NCI-H146 (cell line): Measurements from ENCODE around the gene AMN.

Experiments used
- DNase-seq: peaks from one replicate; lab custom pipeline; 2025; lab: John Stamatoyannopoulos, UW

AMN gene

DNA sequence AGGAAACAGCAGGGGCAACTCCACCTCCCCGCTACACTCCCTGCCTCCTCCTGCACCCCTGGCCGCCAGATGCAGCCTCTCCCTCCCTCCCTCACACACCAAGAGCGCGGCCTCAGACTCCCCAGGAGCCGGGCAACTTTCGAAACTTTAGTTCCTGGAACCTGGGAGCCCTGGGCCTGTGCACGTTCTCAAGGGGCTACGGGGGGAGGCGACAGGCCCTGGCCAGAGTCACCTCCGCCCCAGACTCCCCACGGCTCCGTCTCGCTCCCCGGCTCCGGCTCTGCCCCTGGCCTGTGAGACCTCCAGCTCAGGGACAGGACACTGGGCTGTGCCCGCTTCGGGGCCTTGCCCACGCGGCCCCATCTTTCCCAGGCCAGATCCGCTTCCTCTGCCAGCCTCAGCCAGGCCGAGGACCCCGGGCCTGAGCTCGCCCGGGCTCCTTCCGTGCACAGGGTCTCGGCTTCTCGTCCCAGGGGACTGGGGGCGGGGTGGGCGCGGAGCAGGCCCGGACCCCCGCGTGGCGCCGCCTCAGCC lies 5.5 kb downstream of the AMN start:
- no peak for DNase-seq

DNA sequence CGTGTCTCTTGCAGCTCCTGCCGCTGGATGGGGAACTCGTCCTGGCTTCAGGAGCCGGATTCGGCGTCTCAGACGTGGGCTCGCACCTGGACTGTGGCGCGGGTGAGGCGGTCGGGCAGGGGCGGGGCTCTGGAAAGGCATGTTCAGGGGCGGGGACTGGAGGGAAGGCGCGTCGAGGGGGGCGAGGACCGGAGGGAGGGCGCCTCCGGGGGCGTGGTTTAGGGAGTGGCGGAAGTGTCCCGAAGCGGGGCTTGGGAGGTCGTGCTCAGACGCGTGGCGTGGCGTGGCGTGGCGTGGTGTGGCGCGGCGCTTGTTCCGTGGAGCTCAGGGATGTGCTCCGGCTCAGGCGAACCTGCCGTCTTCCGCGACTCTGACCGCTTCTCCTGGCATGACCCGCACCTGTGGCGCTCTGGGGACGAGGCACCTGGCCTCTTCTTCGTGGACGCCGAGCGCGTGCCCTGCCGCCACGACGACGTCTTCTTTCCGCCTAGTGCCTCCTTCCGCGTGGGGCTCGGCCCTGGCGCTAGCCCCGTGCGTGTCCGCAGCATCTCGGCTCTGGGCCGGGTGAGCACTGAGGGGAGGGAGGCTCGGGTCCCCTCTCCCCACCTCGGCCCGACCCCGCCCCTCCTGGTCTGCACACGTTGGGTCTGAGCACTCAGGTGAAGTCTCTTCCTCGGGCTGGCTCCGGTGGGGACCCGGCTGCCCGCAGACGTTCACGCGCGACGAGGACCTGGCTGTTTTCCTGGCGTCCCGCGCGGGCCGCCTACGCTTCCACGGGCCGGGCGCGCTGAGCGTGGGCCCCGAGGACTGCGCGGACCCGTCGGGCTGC lies 6.2 kb downstream of the AMN start:
- DNase-seq = peak; percentile 93

DNA sequence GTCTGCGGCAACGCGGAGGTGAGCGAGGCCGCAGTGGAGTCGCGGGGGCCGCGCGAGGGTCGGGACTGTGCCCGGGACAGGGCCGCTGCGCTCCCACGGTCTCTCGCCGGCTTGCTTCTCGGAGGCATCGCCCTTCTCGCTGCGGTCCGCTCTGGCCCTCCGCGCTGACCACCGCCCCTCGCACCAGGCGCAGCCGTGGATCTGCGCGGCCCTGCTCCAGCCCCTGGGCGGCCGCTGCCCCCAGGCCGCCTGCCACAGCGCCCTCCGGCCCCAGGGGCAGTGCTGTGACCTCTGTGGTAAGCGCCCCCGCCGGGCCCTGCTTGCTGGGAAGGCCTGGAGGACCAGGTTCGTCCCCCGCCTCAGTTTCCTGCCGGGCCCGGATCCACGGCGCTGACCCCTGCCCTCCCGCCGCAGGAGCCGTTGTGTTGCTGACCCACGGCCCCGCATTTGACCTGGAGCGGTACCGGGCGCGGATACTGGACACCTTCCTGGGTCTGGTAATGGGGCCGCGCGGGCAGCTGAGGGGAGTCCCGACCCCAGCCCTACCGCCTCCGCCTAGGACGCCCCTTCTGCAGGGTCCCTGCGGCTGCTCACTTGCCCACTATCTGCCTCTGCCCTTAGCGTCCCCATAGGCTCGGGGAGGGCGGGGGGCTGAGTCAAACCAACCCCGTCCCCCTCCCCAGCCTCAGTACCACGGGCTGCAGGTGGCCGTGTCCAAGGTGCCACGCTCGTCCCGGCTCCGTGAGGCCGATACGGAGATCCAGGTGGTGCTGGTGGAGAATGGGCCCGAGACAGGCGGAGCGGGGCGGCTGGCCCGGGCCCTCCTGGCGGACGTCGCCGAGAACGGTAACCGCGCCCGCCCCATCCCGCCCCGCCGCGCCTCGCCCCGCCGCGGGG lies 7.0 kb downstream of the AMN start:
- DNase-seq = peak; percentile 30

DNA sequence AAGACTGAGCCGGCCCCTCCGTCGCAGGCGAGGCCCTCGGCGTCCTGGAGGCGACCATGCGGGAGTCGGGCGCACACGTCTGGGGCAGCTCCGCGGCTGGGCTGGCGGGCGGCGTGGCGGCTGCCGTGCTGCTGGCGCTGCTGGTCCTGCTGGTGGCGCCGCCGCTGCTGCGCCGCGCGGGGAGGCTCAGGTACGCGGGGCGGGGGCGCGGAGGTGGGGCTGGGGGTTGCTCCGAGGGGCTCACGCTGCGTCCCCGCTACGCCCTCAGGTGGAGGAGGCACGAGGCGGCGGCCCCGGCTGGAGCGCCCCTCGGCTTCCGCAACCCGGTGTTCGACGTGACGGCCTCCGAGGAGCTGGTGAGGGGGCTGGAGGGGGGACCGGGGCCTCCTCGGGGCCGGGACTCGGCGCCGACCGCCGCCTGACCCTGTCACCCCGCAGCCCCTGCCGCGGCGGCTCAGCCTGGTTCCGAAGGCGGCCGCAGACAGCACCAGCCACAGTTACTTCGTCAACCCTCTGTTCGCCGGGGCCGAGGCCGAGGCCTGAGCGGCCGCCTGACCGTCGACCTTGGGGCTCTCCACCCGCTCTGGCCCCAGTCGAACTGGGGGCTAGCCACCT lies 7.8 kb downstream of the AMN start:
- no peak for DNase-seq

DNA sequence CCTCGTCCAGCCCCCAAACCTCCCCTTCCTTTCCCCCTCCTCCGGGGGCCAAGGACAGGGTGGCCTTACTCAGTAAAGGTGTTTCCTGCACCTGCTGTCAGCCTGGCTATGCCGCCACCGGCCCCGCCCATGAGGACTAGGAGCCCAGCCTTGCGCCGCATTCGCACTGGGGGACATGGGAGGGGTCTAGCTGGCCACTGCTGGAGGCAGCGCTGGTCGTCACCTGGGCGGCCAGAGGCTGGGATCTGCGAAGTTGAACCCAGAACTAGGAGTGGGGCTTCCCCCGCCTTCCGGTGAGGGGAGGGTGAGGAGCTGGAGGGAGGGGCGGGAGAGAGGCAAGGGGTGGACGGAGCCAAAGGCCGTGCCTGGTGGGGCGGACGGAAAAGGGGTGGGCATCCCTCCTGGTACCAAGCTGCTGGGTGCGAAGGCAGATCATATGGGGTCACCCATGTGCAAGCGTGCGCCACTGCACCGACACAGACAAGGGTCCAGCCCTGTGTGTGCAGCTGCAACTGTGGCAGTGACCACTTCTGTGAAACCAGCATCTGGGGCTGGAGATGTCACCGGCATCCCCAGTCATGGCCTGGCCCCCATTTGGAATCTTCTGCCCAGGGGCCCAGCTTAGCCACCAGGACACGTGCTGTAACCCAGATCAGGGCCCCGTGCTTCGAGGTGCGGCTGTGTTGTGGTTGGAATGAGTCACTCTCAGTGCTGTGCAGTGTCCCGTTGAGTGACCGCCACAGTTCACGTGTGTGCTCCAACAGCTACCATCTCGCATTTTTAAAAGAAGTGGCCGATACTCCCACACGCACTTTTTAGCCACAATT lies 8.5 kb downstream of the AMN start:
- no peak for DNase-seq

DNA sequence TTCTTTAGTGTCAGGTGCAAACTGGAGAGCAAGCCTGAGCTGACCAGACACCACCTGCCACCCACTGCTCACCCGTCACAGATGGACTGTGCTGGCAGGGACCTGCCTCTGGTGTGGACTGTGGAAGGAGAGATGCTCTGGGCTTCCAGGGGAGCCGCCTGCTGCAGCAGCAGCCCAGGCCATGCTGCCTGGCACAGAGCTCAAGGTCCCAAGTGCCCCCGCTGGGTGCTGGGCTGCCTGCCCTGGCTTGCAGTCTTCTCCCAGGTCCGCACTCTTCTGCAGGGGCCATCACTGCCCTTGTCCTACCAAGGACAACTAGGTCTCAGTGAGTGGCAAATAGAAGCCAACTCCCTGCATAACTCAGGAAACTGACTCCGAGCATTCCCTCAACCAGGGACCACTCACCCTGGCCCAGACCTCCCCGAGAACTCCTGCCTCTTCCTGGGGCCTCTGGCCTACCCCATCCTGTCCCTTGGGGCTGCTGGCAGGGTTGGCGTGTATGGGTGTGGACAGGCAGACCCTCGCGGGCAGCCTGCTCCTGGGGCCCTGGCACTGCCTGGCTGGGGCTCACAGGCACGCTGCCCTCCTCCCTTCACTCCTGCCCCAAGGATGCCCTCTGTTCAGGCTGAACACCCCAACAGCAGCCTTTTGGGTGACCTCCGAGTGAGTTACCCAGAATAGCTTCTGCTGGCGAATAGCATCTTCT lies 9.3 kb downstream of the AMN start:
- DNase-seq = no peak

DNA sequence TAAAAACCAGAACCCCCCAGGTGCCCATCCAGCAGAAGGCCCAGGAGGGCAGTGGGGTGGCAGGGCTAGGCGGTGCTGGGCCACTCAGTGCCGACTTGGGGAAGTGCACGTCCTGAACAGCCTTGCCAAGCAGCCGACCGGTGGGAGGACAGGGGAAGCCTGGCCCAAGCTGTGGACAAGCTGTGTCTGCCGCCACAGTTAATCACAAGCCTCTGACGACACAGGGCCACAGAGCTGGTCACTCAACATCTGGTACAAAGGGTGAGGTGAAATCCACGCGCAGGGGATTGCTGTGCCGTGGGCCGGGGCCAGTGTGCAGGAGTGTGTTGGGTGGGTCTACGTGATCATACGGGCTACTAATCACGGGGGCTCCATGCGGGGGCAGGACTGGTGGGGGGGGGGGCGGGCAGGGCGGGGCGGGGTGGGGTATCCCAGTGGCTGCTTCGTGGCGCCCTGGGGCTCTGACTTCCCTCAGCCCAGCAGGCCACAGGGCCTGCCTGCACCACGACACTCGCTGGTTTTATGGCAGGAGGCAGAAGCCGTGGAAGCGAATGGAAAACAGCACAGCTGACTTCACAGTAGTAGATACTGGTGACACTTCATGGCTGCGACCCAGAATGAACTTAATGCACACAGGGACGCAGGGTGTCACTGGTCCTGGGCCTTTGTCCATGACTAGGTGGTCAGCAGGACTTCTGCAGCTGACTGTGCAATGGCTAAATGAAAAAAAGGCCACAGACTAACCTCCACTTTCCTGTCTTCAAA lies 10.2 kb downstream of the AMN start:
- no peak for DNase-seq

DNA sequence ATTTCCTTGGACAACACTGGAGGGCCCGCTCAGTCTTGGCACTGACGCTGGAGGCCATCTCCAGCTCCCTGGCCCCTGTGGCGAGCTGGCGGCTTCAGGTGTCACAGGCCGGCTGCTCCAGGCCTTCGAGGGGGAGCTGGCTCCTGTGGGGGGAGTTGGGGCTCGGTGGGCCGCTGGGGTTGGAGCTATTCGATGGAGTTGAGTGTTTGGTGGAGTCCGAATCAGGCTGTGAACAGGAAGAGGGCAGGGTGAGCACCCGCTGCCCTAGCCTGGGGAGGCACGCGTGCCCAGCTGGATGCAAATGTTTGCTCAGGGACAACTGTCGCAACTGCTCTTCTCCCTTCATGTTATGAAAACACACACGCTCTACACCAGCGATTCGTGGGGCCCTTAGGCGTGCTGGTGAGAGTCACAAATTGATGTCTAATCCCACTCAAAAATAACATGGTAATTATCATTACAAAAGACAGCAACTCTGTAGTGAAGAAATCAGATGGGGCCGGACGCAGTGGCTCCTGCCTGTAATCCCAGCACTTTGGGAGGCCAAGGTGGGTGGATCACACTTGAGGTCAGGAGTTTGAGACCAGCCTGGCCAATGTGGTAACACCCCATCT lies 11.3 kb downstream of the AMN start:
- no peak for DNase-seq

DNA sequence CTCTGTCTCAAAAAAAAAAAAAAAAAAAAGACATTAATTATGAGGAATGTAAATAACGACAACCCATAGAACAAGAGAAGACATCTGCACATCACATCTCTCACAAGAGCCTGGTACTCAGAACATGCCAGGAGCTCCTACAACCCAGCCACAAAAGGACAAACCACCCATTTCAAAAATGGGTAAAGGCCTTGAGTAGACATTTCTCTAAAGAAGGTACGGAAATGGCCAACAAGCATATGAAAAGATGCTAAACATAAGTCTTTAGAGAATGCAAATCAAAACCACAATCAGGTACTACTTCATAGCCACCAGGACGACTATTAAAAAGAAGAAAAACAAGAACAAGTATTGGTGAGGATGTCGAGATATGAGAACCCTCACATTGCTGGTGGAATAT lies 13.3 kb downstream of the AMN start:
- no peak for DNase-seq

DNA sequence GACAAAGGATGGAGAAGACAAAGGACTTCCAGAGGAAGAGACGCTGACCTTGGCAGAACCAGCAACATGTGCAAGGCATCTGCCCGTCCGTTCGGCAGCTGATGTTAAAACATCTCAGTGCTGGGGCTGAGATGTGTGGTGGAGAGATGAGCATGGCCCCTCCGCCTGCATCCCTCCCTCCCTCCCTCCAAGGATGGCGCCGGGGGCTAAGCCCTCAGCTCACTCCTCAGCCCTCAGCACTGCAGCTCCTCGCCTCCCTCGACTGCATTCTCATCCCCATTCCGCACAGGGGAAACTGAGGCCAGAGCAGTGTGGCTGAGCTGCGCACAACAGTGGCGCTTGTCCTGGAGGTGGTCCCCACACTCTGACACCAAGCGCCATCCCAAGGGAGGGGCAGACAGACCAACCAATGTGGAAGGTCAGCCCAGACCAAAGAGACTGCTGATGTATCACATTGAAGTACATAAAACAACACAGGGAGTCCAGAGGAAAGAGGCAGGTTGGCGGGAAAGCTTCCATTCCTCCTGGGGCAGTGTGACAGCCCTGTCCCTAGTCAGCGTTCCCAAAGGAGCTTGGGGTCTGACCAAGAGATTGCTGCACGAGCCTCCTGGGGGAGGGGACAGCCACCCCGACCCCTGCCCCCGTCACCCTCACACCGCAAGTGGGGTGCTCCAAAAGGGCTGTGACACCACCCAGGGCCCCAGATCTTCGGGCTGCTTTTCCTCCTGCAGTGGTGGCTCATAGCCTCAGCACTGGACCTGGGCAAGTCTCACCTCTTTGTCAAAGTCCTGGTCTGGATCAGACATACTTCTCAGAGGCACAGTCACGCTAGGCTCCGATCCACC lies 15.1 kb downstream of the AMN start:
- DNase-seq = no peak

DNA sequence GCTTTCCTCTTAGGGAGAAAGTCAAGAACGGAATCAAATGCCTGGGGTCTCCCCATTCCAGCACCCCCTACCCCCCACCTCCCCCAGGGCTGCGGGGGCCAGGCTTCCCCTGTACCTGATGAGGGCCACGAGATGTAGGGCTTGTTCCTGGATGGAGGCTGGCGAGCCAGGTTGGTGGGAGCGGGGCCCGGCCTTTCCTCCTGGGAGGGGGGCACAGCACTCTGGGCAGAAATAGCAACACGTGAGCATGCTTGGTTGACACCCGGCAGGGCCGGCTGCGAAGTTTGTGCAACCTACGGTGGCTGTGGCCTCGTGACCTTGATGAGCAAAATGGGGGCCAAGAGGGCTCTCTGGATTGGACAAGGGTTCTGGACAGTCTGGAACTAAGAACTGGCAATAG lies 15.7 kb downstream of the AMN start:
- DNase-seq = no peak

DNA sequence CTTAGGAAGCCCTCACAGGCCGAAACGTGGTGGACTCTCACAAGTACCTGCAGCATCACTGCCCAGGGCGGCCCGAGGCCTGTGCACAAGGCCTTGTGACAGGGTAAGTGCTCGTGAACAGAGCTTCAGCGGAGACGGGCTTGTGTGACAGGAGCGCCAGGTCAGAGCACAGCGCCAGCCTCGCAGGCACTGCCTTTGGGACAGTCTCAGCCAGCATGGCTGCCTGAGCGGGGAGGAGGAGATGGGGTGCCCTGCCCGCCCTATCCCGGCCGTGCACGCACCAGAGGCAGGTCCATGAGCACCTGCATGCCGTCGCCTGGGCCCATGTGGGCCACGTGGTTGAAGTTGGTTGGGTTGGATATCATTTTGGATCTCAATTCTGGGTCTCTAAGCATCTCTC lies 16.9 kb downstream of the AMN start:
- no peak for DNase-seq

DNA sequence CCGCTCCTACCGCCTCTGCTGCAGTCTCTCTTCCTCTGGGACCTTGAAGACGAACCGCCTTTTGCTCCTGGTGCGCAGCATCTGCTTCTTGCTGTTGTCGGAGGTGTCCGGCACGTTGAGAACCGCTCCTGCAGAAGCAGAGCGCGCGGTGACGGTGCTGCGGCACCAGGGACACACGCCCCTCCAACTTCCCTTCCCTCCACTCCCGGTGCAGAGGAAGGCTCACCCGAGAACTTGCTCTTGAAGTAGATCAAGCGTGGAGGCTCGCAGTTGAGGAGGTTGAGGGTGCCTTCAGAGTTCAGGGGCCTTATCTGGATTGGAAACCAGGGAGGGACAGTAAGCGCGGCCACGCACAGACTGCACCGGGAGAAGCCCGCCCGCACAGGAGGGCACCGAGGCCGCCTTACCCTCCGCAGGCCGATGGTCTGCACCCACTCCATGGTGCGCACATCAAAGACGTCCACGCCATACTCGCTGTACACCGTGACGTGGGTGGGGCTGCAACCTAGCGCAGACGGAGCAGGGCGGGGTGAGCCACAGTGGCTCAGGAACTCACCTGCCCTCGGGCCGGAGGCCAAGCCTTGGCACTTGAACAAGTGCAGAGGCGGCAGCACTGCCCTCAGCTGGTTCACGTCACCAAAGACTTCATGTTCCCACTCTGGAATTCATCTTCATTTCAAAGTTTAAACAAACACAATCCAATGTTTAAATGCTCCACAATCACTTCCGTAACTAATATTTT lies 17.5 kb downstream of the AMN start:
- DNase-seq = no peak

DNA sequence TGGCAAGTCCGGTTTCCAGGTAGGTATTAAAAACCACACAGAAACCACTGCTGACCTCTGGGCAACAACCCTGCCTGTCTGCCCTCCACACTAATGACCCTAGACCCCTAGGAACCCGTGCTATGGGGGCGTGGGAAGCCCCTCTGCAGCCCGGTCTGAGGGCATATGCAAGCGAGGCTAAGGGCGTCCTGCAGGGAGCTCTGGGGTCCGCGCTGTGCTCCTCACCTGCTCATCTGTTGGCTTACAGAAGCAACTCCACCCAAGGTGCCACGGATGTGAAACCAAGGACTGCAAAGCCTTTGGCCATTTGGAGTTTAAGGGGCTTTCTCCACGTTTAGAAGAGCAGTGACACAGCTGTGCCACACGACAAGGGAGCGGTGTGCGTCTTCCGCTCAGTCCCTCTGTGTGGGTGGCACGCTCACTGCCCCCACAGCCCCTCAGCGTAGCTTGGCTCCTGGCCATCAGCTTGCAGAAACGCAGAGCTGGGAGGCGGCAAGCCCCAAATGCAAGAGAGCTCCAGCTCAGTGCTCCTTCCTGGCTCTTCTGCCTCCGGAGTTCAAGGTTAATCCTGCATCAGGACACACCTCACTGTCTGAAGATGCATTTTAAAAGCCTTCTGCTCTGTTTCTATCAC lies 18.4 kb downstream of the AMN start:
- no peak for DNase-seq

DNA sequence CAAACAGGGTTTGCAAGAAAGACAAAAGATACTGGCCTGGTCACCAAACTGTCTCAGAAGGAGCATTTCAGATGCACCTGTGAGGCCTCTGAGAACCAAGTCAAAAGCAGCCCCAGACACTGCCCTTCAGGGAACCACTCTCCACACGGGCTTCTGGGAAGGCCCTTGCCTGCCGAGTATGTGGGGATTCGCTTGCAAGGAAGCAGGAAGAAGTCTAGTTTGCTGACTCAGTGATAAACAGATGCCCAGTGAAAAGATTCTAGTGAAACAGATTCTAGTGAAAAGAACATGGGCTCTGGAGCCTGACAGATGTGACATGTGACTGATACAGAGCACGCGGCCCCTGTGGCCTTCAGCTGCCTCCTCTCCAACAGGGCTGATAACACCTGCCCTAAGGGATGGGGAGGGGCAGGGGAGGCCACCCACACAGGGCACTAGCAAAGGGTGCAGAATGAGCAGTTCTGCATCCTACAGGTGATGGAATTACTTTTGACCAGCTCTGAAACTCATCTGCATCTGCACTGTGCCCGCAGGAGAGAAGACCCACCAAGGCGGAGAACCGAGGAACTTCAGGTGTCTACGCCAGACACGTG lies 19.1 kb downstream of the AMN start:
- DNase-seq = no peak

DNA sequence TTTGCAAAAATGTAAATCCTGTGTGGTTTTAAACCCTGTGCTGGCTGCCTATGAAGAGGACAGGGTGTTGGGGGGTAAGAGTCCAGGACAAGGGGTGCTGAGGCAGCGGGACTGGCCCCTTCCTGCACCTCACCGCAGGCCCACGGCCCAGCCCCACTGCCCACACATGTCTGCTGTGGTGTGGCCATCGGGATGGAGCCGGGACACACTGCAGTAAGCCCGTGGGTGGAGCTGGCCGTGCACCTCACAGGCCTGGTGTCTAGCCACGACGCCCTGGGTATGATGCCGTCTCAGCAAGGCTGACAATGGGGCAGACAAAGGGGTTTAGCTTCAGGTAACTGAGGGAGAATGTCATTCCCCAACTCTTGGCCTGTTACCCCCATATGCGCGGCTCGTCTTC lies 19.6 kb downstream of the AMN start:
- DNase-seq = no peak

DNA sequence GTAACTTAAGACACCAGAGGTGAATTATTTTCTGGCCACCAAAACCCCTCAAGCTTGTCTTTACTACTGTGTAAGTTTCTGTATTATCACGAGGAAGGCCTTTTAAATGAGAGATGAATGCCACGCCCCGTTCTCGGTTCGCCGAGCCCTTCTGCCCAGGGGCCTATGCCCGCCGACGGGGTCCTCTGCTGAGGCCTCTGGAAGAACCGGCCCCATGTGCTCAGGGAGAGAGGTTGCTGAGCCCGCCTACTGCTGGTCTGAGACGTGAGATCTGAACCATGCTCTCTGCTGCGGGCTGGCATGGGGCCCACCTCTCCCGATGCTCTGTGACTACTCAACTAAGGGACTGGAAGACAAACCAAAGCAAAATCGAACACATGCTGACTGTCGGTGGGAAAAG lies 21.0 kb downstream of the AMN start:
- no peak for DNase-seq
